Fibroblast of villous mesenchyme (primary cell): ENCODE data around the gene PTPN7. TPM values are rescaled to one million over a fixed set of nuclear protein-coding genes. Genes with fewer than 3 reads are reported as not detected.
"Not testable (repeated sequence)": the region's sequence is repeated elsewhere in the genome, so short reads cannot be mapped to it uniquely, and the experiment has no call there.

ENCODE experiments used
- DNase-seq: peaks from one replicate; pipeline ENCODE4 v3.0.0-alpha.2; 2010; ENCODE audit warnings: low read depth
- H3K4me3 ChIP-seq: 2 replicates; pipeline ENCODE4 v1.5.1; 2011; ENCODE audit warnings: low read depth, mild to moderate bottlenecking, low read length
- CTCF ChIP-seq: IDR thresholded peaks from 2 replicates; pipeline ENCODE4 v1.5.1; 2012; ENCODE audit warnings: low read depth, mild to moderate bottlenecking, low read length; ENCODE audit not compliant: insufficient read depth
- total RNA-seq: library from RNA; depleted of rRNA; stranded (reverse); fragments of >200 nt; gene quantifications from 2 replicates; pipeline ENCODE4 v1.2.3, GENCODE V29; 2012

Gene PTPN7
- total RNA-seq, 1 donor: not detected

DNA sequence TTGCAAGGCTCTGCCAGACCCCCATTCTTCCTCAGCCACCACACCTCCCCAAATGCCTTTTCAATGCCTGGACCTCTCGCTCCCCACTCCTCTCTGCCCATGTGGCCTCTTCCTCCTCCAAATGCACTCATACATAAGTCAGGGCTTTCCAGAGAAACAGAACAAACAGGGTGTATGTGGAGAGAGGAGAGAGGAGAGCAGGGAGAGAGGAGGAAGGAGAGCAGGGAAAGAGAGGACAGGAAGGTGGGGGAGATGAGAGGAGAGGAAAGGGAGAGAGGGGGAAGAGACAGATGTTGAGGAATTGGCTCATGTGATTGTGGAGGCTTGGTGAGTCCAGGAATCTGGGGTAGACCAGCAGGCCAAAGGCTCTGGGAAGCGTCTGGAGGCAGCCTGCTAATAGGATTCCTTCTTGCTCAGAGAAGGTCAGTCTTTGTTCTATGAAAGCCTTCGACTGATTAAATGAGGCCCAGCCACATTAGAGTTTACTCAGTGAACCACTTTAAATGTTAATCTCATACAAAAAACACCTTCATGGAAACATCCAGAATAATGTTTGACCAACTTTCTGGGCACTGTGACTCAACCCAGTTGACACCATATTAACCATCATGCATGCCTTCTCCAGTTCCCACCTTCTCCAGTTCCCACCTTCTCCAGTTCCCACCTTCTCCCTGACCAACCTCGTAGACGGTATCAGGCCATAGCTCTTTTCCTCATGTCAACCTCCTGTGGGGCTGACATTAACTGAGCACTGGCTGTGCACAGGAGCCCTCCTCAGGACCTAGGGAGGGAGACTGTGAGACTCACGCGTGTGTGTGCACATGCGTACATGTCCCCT, 21.9 kb upstream of the PTPN7 start:
- H3K4me3 ChIP-seq: no peak overlapping the region
- no peak for TF ChIP-seq CTCF
- no peak for DNase-seq

- no peak for TF ChIP-seq CTCF
- DNase-seq: no peak
- no peak overlapping the region for H3K4me3 ChIP-seq
Measured at GRCh38 chr1:202181586-202181985, 21.2 kb upstream of the PTPN7 start.

GRCh38 chr1:202180751-202181139, 20.3 kb upstream of the PTPN7 start:
- DNase-seq, H3K4me3 ChIP-seq: not testable (repeated sequence)

- no peak overlapping the region for H3K4me3 ChIP-seq
- DNase-seq: no peak
- no peak for TF ChIP-seq CTCF
Measured at GRCh38 chr1:202179828-202180750, 19.7 kb upstream of the PTPN7 start.

GRCh38 chr1:202176949-202177927, 16.8 kb upstream of the PTPN7 start:
- DNase-seq: no peak
- H3K4me3 ChIP-seq: no peak overlapping the region
- no peak for TF ChIP-seq CTCF

GRCh38 chr1:202173993-202174392, 13.6 kb upstream of the PTPN7 start:
- no peak for TF ChIP-seq CTCF
- no peak overlapping the region for H3K4me3 ChIP-seq
- no peak for DNase-seq

GRCh38 chr1:202172015-202172355, 11.6 kb upstream of the PTPN7 start:
- no peak overlapping the region for H3K4me3 ChIP-seq
- TF ChIP-seq CTCF: no peak
- DNase-seq: no peak
